CD4-positive, alpha-beta memory T cell (primary cell): ENCODE results near the gene ZPLD1. TPM values are rescaled to one million over a fixed set of nuclear protein-coding genes. Genes with fewer than 3 reads are reported as not detected.

Experiments
- CTCF ChIA-PET: fragments of 350-600 bp; sonication (Branson Sonifier 250); formaldehyde crosslinking; loops from one replicate; lab custom pipeline; 2021; ENCODE audit warnings: inconsistent platforms; ENCODE audit not compliant: partially characterized antibody; lab: Charles Lee
- POLR2A ChIA-PET: fragments of 350-600 bp; sonication (Branson Sonifier 250); formaldehyde crosslinking; loops from one replicate; lab custom pipeline; 2021; ENCODE audit not compliant: partially characterized antibody; lab: Charles Lee
- DNase-seq, 5 donors: peaks; one replicate each; pipeline versions ENCODE4 v3.0.0 to v3.0.0-alpha.2; 2020 to 2022; ENCODE audit warnings: mixed read lengths in 1 of 5
- H3K27ac ChIP-seq: one replicate; pipeline ENCODE4 v1.7.0; 2013; ENCODE audit warnings: low read depth, low read length
- H3K27me3 ChIP-seq: 2 replicates; pipeline ENCODE4 v1.7.0; 2013; ENCODE audit warnings: mild to moderate bottlenecking, low read length, moderate library complexity; ENCODE audit not compliant: insufficient read depth
- H3K36me3 ChIP-seq: 2 replicates; pipeline ENCODE4 v1.7.0; 2013; ENCODE audit warnings: mild to moderate bottlenecking, low read length, moderate library complexity; ENCODE audit not compliant: insufficient read depth
- H3K4me1 ChIP-seq: 2 replicates; pipeline ENCODE4 v1.7.0; 2013; ENCODE audit warnings: mild to moderate bottlenecking, low read length, moderate library complexity; ENCODE audit not compliant: insufficient read depth
- H3K4me3 ChIP-seq, 2 donors: one replicate each; pipeline ENCODE4 v1.7.0; 2013; ENCODE audit warnings: low read length in 2 of 2, mild to moderate bottlenecking in 1 of 2
- H3K9me3 ChIP-seq, 2 donors: one replicate each; pipeline ENCODE4 v1.7.0; 2013; ENCODE audit warnings: low read length in 2 of 2, control low read depth in 1 of 2; ENCODE audit not compliant: control insufficient read depth in 1 of 2
- H3K27ac Mint-ChIP-seq, 7 donors: one replicate each; pipeline ENCODE4 v1.8.0; 2020 to 2021; ENCODE audit warnings: mixed read lengths in 7 of 7, mild to moderate bottlenecking in 6 of 7, inconsistent platforms in 3 of 7, moderate library complexity in 3 of 7
- H3K27me3 Mint-ChIP-seq, 2 donors: one replicate each; pipeline ENCODE4 v1.8.0; 2020 to 2021; ENCODE audit warnings: mixed read lengths in 2 of 2
- H3K36me3 Mint-ChIP-seq, 2 donors: one replicate each; pipeline ENCODE4 v1.8.0; 2020 to 2021; ENCODE audit warnings: mixed read lengths in 2 of 2, inconsistent platforms in 1 of 2, mild to moderate bottlenecking in 1 of 2
- H3K4me1 Mint-ChIP-seq, 4 donors: one replicate each; pipeline ENCODE4 v1.8.0; 2020 to 2021; ENCODE audit warnings: mixed read lengths in 4 of 4, mild to moderate bottlenecking in 1 of 4
- H3K4me3 Mint-ChIP-seq, 8 donors: one replicate each; pipeline ENCODE4 v1.8.0; 2020 to 2021; ENCODE audit warnings: mixed read lengths in 8 of 8, mild to moderate bottlenecking in 7 of 8, moderate library complexity in 6 of 8, inconsistent platforms in 3 of 8
- H3K9me3 Mint-ChIP-seq, 8 donors: one replicate each; pipeline ENCODE4 v1.8.0; 2020 to 2021; ENCODE audit warnings: mixed read lengths in 8 of 8, mild to moderate bottlenecking in 5 of 8, inconsistent platforms in 3 of 8, moderate library complexity in 1 of 8
- intact Hi-C: fragments of 100-400 bp; cut with micrococcal nuclease; formaldehyde crosslinking; loops from one replicate; pipeline ENCODE4 v1.15.1; 2023
- polyA plus RNA-seq, 2 donors: library from polyadenylated mRNA; unstranded; fragments of 300-500 nt; fragmentation: Illumina TruSeq; gene quantifications; one replicate each; pipeline ENCODE4 v1.2.3, GENCODE V29; 2021
- total RNA-seq, 2 experiments: library from RNA; stranded (reverse); gene quantifications; one replicate each; pipeline ENCODE4 v1.2.3, GENCODE V29; 2021

Gene ZPLD1
- total and polyA plus RNA-seq, 4 experiments from 2014 or later: not detected

GRCh38 chr3:102460579-102460978 lies 25.8 kb downstream of the ZPLD1 start:
- no peaks in the 10 kb centered on the region for H3K27me3 ChIP-seq
- no peak overlapping the region for H3K4me3 ChIP-seq
- H3K36me3 ChIP-seq: no peaks in the 10 kb centered on the region
- DNase-seq: no peak
- H3K4me1 Mint-ChIP-seq: no peaks in the 10 kb centered on the region
- H3K9me3 ChIP-seq: no peaks in the 10 kb centered on the region
- H3K27ac Mint-ChIP-seq: no peak overlapping the region
- H3K4me1 ChIP-seq: no peaks in the 10 kb centered on the region
- intact Hi-C loops: no loop called here
- H3K27me3 Mint-ChIP-seq: peaks cover under 1 to 6% of the 10 kb centered on the region in 2 donors
- H3K27ac ChIP-seq: no peak overlapping the region
- CTCF ChIA-PET: no interaction called here
- POLR2A ChIA-PET: no interaction called here
- no peak overlapping the region for H3K4me3 Mint-ChIP-seq
- H3K36me3 Mint-ChIP-seq: no peaks in the 10 kb centered on the region
- no peaks in the 10 kb centered on the region for H3K9me3 Mint-ChIP-seq

DNA sequence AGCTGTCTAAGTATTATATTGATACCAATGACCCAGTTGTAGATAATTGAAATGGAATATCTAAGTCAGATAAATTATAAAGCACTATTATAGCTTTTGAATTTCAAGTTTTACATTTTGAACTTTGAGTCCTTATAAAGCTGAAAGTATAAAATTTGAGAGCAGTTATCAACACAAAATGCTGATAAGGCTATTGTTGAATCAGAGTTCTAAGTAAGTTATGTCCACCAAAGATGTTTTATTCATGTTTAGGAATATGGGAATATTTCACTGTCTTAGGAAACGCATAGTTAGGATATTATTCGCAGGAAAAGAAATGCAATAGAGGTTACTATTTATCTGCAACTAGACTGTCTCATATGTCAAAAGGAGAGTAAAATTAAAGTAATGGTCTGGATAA lies 29.4 kb downstream of the ZPLD1 start:
- intact Hi-C loops: no loop called here
- H3K27me3 Mint-ChIP-seq: peaks cover 6 to 8% of the 10 kb centered on the region in 2 donors
- CTCF ChIA-PET: no interaction called here

GRCh38 chr3:102466001-102466400 lies 31.2 kb downstream of the ZPLD1 start:
- no peaks in the 10 kb centered on the region for H3K4me1 ChIP-seq
- no peaks in the 10 kb centered on the region for H3K9me3 ChIP-seq
- Mint-ChIP-seq H3K36me3 (no peaks in the 10 kb centered on the region), H3K9me3 (no peaks in the 10 kb centered on the region), H3K4me1 (no peaks in the 10 kb centered on the region), H3K27ac (no peak overlapping the region), H3K27me3 (peaks cover 4 to 8% of the 10 kb centered on the region in 2 donors), H3K4me3 (no peak overlapping the region)
- DNase-seq: no peak
- CTCF ChIA-PET: no interaction called here
- no peak overlapping the region for H3K4me3 ChIP-seq
- H3K36me3 ChIP-seq: no peaks in the 10 kb centered on the region
- intact Hi-C loops: no loop called here
- no peaks in the 10 kb centered on the region for H3K27me3 ChIP-seq
- POLR2A ChIA-PET: no interaction called here
- H3K27ac ChIP-seq: no peak overlapping the region

More for the DNA sequence above, 29.4 kb downstream of the ZPLD1 start:
- H3K27me3 ChIP-seq: no peaks in the 10 kb centered on the region
- no peak for DNase-seq
- no peak overlapping the region for H3K4me3 Mint-ChIP-seq
- H3K9me3 Mint-ChIP-seq: no peaks in the 10 kb centered on the region
- no peaks in the 10 kb centered on the region for H3K4me1 ChIP-seq
- no peak overlapping the region for H3K27ac Mint-ChIP-seq
- no peaks in the 10 kb centered on the region for H3K36me3 Mint-ChIP-seq
- POLR2A ChIA-PET: no interaction called here
- no peaks in the 10 kb centered on the region for H3K9me3 ChIP-seq
- H3K4me1 Mint-ChIP-seq: no peaks in the 10 kb centered on the region
- no peaks in the 10 kb centered on the region for H3K36me3 ChIP-seq
- no peak overlapping the region for H3K27ac ChIP-seq
- no peak overlapping the region for H3K4me3 ChIP-seq

GRCh38 chr3:102470066-102470465 lies 35.3 kb downstream of the ZPLD1 start:
- no peaks in the 10 kb centered on the region for H3K27me3 ChIP-seq
- DNase-seq: no peak
- no peak overlapping the region for H3K27ac ChIP-seq
- Mint-ChIP-seq H3K9me3 (peaks cover 0 to 2% (median 0%) of the 10 kb centered on the region in 8 donors), H3K4me3 (no peak overlapping the region), H3K27ac (no peak overlapping the region), H3K36me3 (no peaks in the 10 kb centered on the region), H3K27me3 (peaks cover 3 to 10% of the 10 kb centered on the region in 2 donors), H3K4me1 (no peaks in the 10 kb centered on the region)
- no peaks in the 10 kb centered on the region for H3K36me3 ChIP-seq
- POLR2A ChIA-PET: no interaction called here
- CTCF ChIA-PET: no interaction called here
- H3K9me3 ChIP-seq: no peaks in the 10 kb centered on the region
- intact Hi-C loops: no loop called here
- H3K4me3 ChIP-seq: no peak overlapping the region
- no peaks in the 10 kb centered on the region for H3K4me1 ChIP-seq

DNA sequence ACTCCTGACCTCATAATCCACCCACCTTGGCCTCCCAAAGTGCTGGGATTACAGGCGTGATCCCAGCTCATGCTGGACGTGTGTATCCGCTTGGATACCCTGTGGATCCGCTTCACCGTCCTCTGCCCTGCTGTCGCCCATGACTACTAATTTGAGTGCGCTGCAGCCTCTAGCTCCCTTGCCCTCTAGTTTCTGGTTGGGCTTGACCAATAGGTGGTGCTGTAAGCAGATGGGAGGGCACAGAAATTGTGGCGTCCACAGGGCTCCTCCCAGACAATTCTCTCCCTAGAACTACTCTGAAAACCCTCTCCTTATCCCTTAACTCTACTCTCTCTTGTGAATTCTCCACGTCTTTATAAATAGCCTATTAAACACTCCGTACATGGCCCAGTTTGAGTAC lies 36.2 kb downstream of the ZPLD1 start:
- intact Hi-C loops: no loop called here
- no peak for DNase-seq
- Histone ChIP-seq H3K4me3 (no peak overlapping the region), H3K9me3 (no peaks in the 10 kb centered on the region), H3K36me3 (no peaks in the 10 kb centered on the region), H3K27ac (no peak overlapping the region), H3K4me1 (no peaks in the 10 kb centered on the region), H3K27me3 (no peaks in the 10 kb centered on the region)
- peaks cover 3 to 5% of the 10 kb centered on the region in 2 donors for H3K27me3 Mint-ChIP-seq
- CTCF ChIA-PET: no interaction called here
- no peaks in the 10 kb centered on the region for H3K4me1 Mint-ChIP-seq
- H3K36me3 Mint-ChIP-seq: no peaks in the 10 kb centered on the region
- H3K27ac Mint-ChIP-seq: no peak overlapping the region
- H3K4me3 Mint-ChIP-seq: no peak overlapping the region
- peaks cover 0 to 2% (median 0%) of the 10 kb centered on the region in 8 donors for H3K9me3 Mint-ChIP-seq
- POLR2A ChIA-PET: no interaction called here

DNA sequence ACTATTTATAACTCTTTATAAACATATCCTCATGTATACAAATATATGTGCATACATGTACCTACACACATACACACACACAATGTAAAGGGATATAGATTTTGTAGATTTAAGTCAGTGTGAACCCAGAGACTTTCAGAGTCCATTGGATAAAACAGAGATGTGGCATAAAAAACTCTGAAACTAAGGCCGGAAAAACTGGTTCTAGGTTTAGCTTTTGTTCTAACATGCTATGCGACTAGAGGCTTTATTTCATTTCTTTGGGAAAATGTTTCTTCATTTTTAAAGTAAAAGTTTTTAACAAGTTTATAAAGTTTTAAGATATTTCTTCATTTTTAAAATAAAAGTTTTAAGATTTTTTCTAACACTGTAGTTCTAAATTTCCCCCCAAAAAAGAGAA lies 36.7 kb downstream of the ZPLD1 start:
- no peak for DNase-seq
- H3K27ac ChIP-seq: no peak overlapping the region
- POLR2A ChIA-PET: no interaction called here
- H3K27ac Mint-ChIP-seq: no peak overlapping the region
- H3K4me1 Mint-ChIP-seq: no peaks in the 10 kb centered on the region
- CTCF ChIA-PET: no interaction called here
- H3K9me3 ChIP-seq: no peaks in the 10 kb centered on the region
- peaks cover 0 to 2% (median 0%) of the 10 kb centered on the region in 8 donors for H3K9me3 Mint-ChIP-seq
- intact Hi-C loops: no loop called here
- H3K4me3 Mint-ChIP-seq: no peak overlapping the region
- no peaks in the 10 kb centered on the region for H3K36me3 ChIP-seq
- H3K36me3 Mint-ChIP-seq: no peaks in the 10 kb centered on the region
- H3K27me3 ChIP-seq: no peaks in the 10 kb centered on the region
- H3K27me3 Mint-ChIP-seq: peaks cover 2% of the 10 kb centered on the region in 2 donors
- no peaks in the 10 kb centered on the region for H3K4me1 ChIP-seq
- H3K4me3 ChIP-seq: no peak overlapping the region

GRCh38 chr3:102473648-102474047 lies 38.8 kb downstream of the ZPLD1 start:
- Mint-ChIP-seq H3K27ac (no peak overlapping the region), H3K36me3 (no peaks in the 10 kb centered on the region), H3K4me1 (no peaks in the 10 kb centered on the region), H3K4me3 (no peak overlapping the region), H3K9me3 (peaks cover 0 to 2% (median 0%) of the 10 kb centered on the region in 8 donors), H3K27me3 (peaks cover 2 to 6% of the 10 kb centered on the region in 2 donors)
- H3K36me3 ChIP-seq: no peaks in the 10 kb centered on the region
- no peaks in the 10 kb centered on the region for H3K27me3 ChIP-seq
- ChIA-PET CTCF (no interaction called here), POLR2A (no interaction called here)
- intact Hi-C loops: no loop called here
- H3K9me3 ChIP-seq: no peaks in the 10 kb centered on the region
- no peak overlapping the region for H3K27ac ChIP-seq
- no peak overlapping the region for H3K4me3 ChIP-seq
- no peak for DNase-seq
- H3K4me1 ChIP-seq: no peaks in the 10 kb centered on the region

DNA sequence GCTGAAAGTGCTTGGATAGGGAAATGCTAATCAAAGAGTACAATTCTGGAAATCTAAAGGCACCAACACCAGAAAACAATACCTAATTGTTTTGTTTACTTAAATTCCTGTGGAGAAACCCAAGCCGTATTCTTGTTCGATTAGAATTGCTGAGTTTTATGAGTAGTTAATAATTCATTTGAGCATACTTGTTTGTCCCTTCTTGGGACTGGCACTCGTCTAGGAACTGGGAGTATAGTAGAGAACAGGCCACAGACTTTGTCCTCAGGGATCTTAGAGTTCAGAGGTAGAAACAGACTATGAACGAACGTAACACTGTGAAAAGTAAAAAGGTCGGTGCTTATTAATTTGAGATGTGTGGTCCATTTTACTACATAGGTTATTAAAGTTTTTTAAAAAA lies 39.4 kb downstream of the ZPLD1 start:
- Mint-ChIP-seq H3K4me1 (peaks cover 0 to 1% (median 0%) of the 10 kb centered on the region in 4 donors), H3K27ac (no peak overlapping the region), H3K9me3 (peaks cover 0 to 2% (median 0%) of the 10 kb centered on the region in 8 donors), H3K4me3 (no peak overlapping the region), H3K27me3 (peaks cover 2 to 6% of the 10 kb centered on the region in 2 donors), H3K36me3 (no peaks in the 10 kb centered on the region)
- H3K36me3 ChIP-seq: no peaks in the 10 kb centered on the region
- intact Hi-C loops: no loop called here
- CTCF ChIA-PET: no interaction called here
- no peak overlapping the region for H3K27ac ChIP-seq
- POLR2A ChIA-PET: no interaction called here
- H3K9me3 ChIP-seq: no peaks in the 10 kb centered on the region
- no peaks in the 10 kb centered on the region for H3K27me3 ChIP-seq
- H3K4me3 ChIP-seq: no peak overlapping the region
- H3K4me1 ChIP-seq: no peaks in the 10 kb centered on the region
- DNase-seq: no peak
